GM23338 (cell line): Measurements from ENCODE around the gene MCU. TPM values are rescaled to one million over a fixed set of nuclear protein-coding genes. Genes with fewer than 3 reads are reported as not detected.

Experiments
- ATAC-seq: fragments of 200-7000 bp; cut with Tn5 transposase; 3 replicates; pipeline ENCODE4 v1.9.1; 2020
- DNase-seq: peaks from one replicate; pipeline ENCODE4 v3.0.0-alpha.2; 2015; ENCODE audit warnings: low spot score
- H2AFZ ChIP-seq: fragments of 200-600 bp; sonication (generic); 2 replicates; pipeline ENCODE4 v1.8.0; 2016; ENCODE audit warnings: antibody characterized with exemption, mild to moderate bottlenecking, moderate library complexity
- H3F3A ChIP-seq: fragments of 200-600 bp; sonication (generic); replicated peaks from 2 replicates; pipeline ENCODE4 v1.8.0; 2017; ENCODE audit warnings: antibody characterized with exemption, mixed run types, low read depth
- H3K27ac ChIP-seq: fragments of 200-600 bp; sonication (generic); 2 replicates; pipeline ENCODE4 v1.6.1; 2016; ENCODE audit warnings: low read depth
- H3K27me3 ChIP-seq: fragments of 200-600 bp; sonication (generic); 2 replicates; pipeline ENCODE4 v1.8.0; 2016; ENCODE audit warnings: mild to moderate bottlenecking, mixed run types, moderate library complexity; ENCODE audit not compliant: insufficient read depth
- H3K36me3 ChIP-seq: fragments of 200-600 bp; sonication (generic); 2 replicates; pipeline ENCODE4 v1.8.0; 2016; ENCODE audit warnings: mild to moderate bottlenecking; ENCODE audit not compliant: insufficient read depth
- H3K4me1 ChIP-seq: fragments of 200-600 bp; sonication (generic); 2 replicates; pipeline ENCODE4 v1.8.0; 2016; ENCODE audit warnings: mild to moderate bottlenecking, moderate library complexity; ENCODE audit not compliant: insufficient read depth
- H3K4me2 ChIP-seq: fragments of 200-600 bp; sonication (generic); 2 replicates; pipeline ENCODE4 v1.7.1; 2017; ENCODE audit warnings: mixed run types
- H3K4me3 ChIP-seq: fragments of 200-600 bp; sonication (generic); 2 replicates; pipeline ENCODE4 v1.6.1; 2016; ENCODE audit warnings: mixed run types
- H3K79me2 ChIP-seq: fragments of 200-600 bp; sonication (generic); replicated peaks from 2 replicates; pipeline ENCODE4 v1.8.0; 2017; ENCODE audit warnings: mild to moderate bottlenecking; ENCODE audit not compliant: insufficient read depth
- H3K9me2 ChIP-seq: fragments of 200-600 bp; sonication (generic); 2 replicates; pipeline ENCODE4 v1.8.0; 2017; ENCODE audit not compliant: insufficient read depth
- H4K20me1 ChIP-seq: fragments of 200-600 bp; sonication (generic); replicated peaks from 2 replicates; pipeline ENCODE4 v1.8.0; 2017; ENCODE audit warnings: mild to moderate bottlenecking; ENCODE audit not compliant: insufficient read depth
- H3K27ac Mint-ChIP-seq: 2 replicates; pipeline ENCODE4 v1.8.0; 2020; ENCODE audit warnings: inconsistent platforms, mild to moderate bottlenecking, moderate library complexity, mixed read lengths
- H3K27me3 Mint-ChIP-seq: 3 replicates; pipeline ENCODE4 v1.8.0; 2022; ENCODE audit warnings: low read depth, mild to moderate bottlenecking, moderate library complexity, mixed read lengths, inconsistent platforms; ENCODE audit not compliant: insufficient read depth, poor library complexity
- H3K36me3 Mint-ChIP-seq: 3 replicates; pipeline ENCODE4 v1.8.0; 2021; ENCODE audit warnings: low read depth, mild to moderate bottlenecking, inconsistent platforms, moderate library complexity, mixed read lengths
- H3K4me1 Mint-ChIP-seq: 3 replicates; pipeline ENCODE4 v1.8.0; 2020; ENCODE audit warnings: mild to moderate bottlenecking, inconsistent platforms, mixed read lengths
- H3K4me3 Mint-ChIP-seq: 3 replicates; pipeline ENCODE4 v1.8.0; 2021; ENCODE audit warnings: moderate library complexity, mild to moderate bottlenecking, inconsistent platforms, mixed read lengths
- H3K9me3 Mint-ChIP-seq: 3 replicates; pipeline ENCODE4 v1.8.0; 2020; ENCODE audit warnings: moderate library complexity, mild to moderate bottlenecking, inconsistent platforms, mixed read lengths
- CTCF ChIP-seq, 2 experiments: fragments of 200-600 bp in 1 of 2; sonication (generic) in 1 of 2; conservative IDR thresholded peaks; 2 replicates each; pipeline versions ENCODE4 v1.5.1 to v1.6.1; 2016 to 2017; ENCODE audit warnings: antibody characterized with exemption in 2 of 2, low read depth in 2 of 2, mild to moderate bottlenecking in 2 of 2, moderate library complexity in 1 of 2
- polyA plus RNA-seq: library from polyadenylated mRNA; unstranded; fragments of >200 nt; fragmentation: Nextera tagmentation; extraction: Ambion mirVana; gene quantifications from 2 replicates; pipeline ENCODE4 v1.2.1, GENCODE V29; 2016
- total RNA-seq: library from RNA; depleted of rRNA; stranded (reverse); fragments of >200 nt; shearing (Covaris generic); gene quantifications from 2 replicates; pipeline ENCODE4 v1.2.3, GENCODE V29; 2014
- TF ChIP-seq, protein P1 (sequence below): fragments of 250-450 bp; sonication (Bioruptor Pico); IDR thresholded peaks from 2 replicates; pipeline ENCODE4 v1.5.0; 2020; ENCODE audit warnings: mild to moderate bottlenecking, moderate library complexity

The MCU gene
- total and polyA plus RNA-seq, 2 experiments from 2014 or later = 41.8 to 68.2 TPM

DNA sequence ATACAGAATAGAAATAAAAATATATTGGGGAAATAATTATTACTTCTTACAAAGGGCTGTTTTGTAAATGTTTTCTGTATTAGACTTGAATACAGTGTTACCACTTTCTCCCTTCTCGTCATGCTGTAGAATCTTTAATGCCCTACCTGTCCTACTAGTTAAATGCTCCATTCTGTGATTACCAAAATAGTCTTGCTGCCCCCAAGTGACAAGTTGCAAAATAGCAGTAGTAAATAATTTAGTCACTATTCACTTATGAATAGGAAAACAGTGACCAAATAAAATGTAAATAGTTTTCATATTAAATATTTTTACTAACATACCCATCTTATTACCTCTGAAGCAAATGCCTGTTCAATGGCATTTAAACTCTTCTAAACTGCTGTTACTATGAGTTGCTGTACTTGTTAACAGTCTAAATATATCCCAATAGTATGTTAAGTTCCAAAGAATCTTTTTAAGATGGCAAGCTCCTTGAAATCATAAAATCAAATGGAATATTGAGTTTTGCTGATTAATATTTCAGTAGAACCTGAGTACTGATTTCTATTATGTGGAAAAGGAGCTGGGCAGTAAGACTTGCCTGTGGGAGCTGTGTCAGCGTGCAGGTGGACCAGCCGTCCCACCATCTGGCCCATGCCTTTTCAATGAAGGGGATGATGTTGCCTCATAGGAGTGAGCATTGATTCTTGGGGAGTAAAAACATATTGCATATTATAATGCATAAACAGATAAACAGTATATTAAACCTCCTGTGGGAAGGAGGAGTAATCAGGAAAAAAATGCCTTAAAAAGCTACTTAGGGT lies 183.5 kb downstream of the MCU start:
- Mint-ChIP-seq H3K4me3 (no peak overlapping the region), H3K4me1 (no peaks in the 10 kb centered on the region), H3K36me3 (peaks cover 40% of the 10 kb centered on the region), H3K27ac (no peak overlapping the region; the same call in 1 of the 2 replicates), H3K27me3 (peaks cover 1% of the 10 kb centered on the region), H3K9me3 (peaks cover 7% of the 10 kb centered on the region; the same call in 2 of the 3 replicates)
- Histone ChIP-seq H3K79me2 (no peaks in the 10 kb centered on the region), H3K4me2 (no peak overlapping the region), H3K4me1 (no peaks in the 10 kb centered on the region), H3K9me2 (no peaks in the 10 kb centered on the region), H3K4me3 (no peak overlapping the region), H4K20me1 (no peaks in the 10 kb centered on the region; the same call in 1 of the 2 replicates), H3K36me3 (peaks cover 19% of the 10 kb centered on the region), H3F3A (no peaks in the 10 kb centered on the region), H3K27me3 (no peaks in the 10 kb centered on the region), H2AFZ (no peak overlapping the region), H3K27ac (no peak overlapping the region)
- TF ChIP-seq, protein P1, sequence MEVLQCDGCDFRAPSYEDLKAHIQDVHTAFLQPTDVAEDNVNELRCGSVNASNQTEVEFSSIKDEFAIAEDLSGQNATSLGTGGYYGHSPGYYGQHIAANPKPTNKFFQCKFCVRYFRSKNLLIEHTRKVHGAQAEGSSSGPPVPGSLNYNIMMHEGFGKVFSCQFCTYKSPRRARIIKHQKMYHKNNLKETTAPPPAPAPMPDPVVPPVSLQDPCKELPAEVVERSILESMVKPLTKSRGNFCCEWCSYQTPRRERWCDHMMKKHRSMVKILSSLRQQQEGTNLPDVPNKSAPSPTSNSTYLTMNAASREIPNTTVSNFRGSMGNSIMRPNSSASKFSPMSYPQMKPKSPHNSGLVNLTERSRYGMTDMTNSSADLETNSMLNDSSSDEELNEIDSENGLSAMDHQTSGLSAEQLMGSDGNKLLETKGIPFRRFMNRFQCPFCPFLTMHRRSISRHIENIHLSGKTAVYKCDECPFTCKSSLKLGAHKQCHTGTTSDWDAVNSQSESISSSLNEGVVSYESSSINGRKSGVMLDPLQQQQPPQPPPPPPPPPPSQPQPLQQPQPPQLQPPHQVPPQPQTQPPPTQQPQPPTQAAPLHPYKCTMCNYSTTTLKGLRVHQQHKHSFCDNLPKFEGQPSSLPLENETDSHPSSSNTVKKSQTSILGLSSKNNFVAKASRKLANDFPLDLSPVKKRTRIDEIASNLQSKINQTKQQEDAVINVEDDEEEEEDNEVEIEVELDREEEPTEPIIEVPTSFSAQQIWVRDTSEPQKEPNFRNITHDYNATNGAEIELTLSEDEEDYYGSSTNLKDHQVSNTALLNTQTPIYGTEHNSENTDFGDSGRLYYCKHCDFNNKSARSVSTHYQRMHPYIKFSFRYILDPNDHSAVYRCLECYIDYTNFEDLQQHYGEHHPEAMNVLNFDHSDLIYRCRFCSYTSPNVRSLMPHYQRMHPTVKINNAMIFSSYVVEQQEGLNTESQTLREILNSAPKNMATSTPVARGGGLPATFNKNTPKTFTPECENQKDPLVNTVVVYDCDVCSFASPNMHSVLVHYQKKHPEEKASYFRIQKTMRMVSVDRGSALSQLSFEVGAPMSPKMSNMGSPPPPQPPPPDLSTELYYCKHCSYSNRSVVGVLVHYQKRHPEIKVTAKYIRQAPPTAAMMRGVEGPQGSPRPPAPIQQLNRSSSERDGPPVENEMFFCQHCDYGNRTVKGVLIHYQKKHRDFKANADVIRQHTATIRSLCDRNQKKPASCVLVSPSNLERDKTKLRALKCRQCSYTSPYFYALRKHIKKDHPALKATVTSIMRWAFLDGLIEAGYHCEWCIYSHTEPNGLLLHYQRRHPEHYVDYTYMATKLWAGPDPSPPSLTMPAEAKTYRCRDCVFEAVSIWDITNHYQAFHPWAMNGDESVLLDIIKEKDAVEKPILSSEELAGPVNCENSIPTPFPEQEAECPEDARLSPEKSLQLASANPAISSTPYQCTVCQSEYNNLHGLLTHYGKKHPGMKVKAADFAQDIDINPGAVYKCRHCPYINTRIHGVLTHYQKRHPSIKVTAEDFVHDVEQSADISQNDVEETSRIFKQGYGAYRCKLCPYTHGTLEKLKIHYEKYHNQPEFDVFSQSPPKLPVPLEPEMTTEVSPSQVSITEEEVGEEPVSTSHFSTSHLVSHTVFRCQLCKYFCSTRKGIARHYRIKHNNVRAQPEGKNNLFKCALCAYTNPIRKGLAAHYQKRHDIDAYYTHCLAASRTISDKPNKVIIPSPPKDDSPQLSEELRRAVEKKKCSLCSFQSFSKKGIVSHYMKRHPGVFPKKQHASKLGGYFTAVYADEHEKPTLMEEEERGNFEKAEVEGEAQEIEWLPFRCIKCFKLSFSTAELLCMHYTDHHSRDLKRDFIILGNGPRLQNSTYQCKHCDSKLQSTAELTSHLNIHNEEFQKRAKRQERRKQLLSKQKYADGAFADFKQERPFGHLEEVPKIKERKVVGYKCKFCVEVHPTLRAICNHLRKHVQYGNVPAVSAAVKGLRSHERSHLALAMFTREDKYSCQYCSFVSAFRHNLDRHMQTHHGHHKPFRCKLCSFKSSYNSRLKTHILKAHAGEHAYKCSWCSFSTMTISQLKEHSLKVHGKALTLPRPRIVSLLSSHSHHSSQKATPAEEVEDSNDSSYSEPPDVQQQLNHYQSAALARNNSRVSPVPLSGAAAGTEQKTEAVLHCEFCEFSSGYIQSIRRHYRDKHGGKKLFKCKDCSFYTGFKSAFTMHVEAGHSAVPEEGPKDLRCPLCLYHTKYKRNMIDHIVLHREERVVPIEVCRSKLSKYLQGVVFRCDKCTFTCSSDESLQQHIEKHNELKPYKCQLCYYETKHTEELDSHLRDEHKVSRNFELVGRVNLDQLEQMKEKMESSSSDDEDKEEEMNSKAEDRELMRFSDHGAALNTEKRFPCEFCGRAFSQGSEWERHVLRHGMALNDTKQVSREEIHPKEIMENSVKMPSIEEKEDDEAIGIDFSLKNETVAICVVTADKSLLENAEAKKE (CRISPR knock-in tag) = no peak
- TF ChIP-seq CTCF (conservative IDR thresholded peaks at IDR 0.05; ENCODE audit: low read depth in 2 of 2) = peak; percentile 71
- ATAC-seq (peak; percentile 60), DNase-seq (peak; percentile 70)
